Prostate gland (tissue), 2 donors: Measurements from ENCODE around the gene KLK3.

Source experiments
- POLR2AphosphoS5 ChIP-seq: sonication (generic); formaldehyde crosslinking; IDR thresholded peaks from one replicate; pipeline ENCODE4 v1.6.1; 2017; ENCODE audit warnings: antibody characterized with exemption
- TF ChIP-seq, protein P1 (sequence below), 4 experiments: fragments of 200-600 bp in 2 of 4; fragments of 450-650 bp in 2 of 4; sonication (generic) in 2 of 4; IDR thresholded peaks; 1 replicate in 3 of 4; 2 replicates in 1 of 4; pipeline ENCODE4 v1.5.1; 2016 to 2019; ENCODE audit warnings: antibody characterized with exemption in 4 of 4, mild to moderate bottlenecking in 2 of 4, moderate library complexity in 2 of 4

DNA sequence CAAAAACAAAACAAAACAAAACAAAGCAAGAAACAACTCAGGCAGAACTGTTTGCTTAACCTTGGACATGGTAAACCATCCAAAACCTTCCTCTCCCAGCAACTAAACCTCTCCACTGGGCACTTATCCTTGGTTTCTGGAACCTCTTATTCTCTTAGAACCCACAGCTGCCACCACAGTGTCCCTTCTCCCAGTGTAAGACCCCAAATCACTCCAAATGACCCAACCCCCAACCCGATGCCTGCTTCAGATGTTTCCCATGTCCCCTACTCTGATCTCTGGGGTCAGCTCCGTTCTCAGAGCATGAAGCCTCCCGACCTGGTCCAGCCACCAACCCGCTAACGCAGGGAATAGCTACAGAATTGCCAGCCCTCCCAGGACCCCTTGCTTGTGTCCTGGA, 19.5 kb downstream of the KLK3 start:
- TF ChIP-seq, protein P1, sequence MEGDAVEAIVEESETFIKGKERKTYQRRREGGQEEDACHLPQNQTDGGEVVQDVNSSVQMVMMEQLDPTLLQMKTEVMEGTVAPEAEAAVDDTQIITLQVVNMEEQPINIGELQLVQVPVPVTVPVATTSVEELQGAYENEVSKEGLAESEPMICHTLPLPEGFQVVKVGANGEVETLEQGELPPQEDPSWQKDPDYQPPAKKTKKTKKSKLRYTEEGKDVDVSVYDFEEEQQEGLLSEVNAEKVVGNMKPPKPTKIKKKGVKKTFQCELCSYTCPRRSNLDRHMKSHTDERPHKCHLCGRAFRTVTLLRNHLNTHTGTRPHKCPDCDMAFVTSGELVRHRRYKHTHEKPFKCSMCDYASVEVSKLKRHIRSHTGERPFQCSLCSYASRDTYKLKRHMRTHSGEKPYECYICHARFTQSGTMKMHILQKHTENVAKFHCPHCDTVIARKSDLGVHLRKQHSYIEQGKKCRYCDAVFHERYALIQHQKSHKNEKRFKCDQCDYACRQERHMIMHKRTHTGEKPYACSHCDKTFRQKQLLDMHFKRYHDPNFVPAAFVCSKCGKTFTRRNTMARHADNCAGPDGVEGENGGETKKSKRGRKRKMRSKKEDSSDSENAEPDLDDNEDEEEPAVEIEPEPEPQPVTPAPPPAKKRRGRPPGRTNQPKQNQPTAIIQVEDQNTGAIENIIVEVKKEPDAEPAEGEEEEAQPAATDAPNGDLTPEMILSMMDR (IDR thresholded peaks at IDR 0.05): no peak
- no peak for TF ChIP-seq POLR2AphosphoS5
